Uterus (tissue), 2 donors: Measurements from ENCODE around the gene KCNAB1.

Experiments
- CTCF ChIP-seq, 4 experiments: fragments of 200-600 bp in 2 of 4; fragments of 450-650 bp in 2 of 4; sonication (generic) in 2 of 4; IDR thresholded peaks; one replicate each; pipeline ENCODE4 v1.5.1; 2016 to 2019; ENCODE audit warnings: antibody characterized with exemption in 4 of 4, mild to moderate bottlenecking in 2 of 4, moderate library complexity in 1 of 4
- POLR2A ChIP-seq, 2 donors: fragments of 450-650 bp; IDR thresholded peaks; one replicate each; pipeline ENCODE4 v1.6.1; 2016; ENCODE audit warnings: antibody characterized with exemption in 2 of 2, mild to moderate bottlenecking in 1 of 2, moderate library complexity in 1 of 2

GRCh38 chr3:156390846-156391245 is 270.5 kb downstream of the KCNAB1 start:
- TF ChIP-seq CTCF (IDR thresholded peaks at IDR 0.05) (no peak), POLR2A (IDR thresholded peaks at IDR 0.05) (no peak)
